Hematopoietic multipotent progenitor cell treated with erythropoietin and hydrocortisone succinate and interleukin-3 and kit ligand, for 17 days (in vitro differentiated cells): ENCODE data around the gene CHST12.
"Not testable (repeated sequence)": the region's sequence is repeated elsewhere in the genome, so short reads cannot be mapped to it uniquely, and the experiment has no call there.

ENCODE experiments used
- DNase-seq: peaks from one replicate; pipeline ENCODE4 v3.0.0-alpha.2; 2015; ENCODE audit warnings: low spot score

Gene CHST12

GRCh38 chr7:2460641-2461040, 57.2 kb downstream of the CHST12 start:
- no peak for DNase-seq

DNA sequence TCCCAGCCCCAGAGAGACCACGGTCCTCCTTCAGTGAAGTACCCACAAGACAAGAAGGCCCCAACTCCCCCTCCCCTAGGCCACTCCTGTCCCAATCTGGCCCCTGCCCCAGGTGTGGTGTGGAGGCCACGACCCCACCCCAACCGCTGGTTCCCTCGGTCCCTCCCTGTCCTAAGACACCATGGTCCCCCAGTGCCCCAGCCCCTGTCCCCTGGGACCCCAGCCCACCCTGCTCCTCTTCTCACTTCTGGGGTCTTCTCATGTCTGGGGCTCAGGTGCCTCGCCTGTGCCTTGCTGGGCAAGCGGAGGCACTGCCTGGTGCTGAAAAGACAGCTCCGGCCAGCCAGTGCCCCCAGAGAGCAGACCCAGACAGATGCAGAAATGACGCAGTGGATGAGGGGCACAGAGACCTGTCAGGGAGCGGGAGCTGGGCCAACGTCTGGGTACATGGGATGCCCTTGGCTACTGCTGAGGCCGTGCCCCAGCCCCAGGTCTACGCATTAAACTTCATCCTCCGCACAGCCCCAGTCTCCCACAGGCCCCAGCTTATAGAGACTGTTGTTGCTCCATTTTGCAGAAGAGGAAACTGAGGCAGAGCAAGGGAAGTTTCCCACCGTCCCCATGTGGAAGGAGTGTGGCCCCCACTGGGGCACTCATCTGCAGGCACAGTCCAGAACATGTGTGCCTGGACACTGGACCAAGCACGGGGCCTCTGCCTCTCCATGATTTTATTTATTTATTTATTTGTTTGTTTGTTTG, 58.0 kb downstream of the CHST12 start:
- DNase-seq: no peak

DNA sequence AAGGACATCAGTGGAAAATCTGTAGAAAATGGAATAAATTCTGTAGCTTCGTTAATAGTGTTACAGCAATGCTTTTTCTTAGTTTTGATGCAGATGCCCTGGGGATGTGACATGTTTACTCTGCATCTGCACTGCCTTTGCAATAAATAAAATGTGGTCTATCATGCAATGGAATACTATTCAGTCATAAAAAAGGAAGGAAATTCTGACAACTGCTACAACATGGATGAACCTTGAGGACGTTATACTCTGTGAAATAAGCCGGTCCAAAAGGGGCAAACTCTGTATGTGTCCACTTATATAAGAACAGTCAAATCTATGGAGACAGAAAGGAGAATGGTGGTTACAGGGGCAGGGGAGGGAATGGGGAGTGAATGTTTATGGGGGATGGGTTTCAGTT, 59.3 kb downstream of the CHST12 start:
- DNase-seq: no peak

DNA sequence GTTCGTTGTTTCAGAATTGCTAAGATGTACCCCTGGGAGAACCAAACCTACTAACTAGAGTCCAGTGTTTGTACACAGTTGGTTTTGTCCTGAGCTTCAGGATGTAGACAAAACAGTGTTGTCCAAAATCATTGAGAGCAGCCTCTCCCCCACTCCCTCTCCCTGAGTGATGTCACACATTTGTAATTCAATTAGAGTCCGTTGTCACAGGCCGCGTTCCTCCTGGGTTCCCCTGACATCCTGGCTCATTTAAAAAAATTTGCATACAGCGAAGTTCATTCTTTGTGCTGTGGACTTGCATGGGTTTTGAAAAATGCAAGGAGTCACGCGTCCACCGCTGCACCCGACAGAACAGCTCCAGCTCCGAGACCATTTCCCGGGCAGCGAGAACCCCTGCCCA, 62.5 kb downstream of the CHST12 start:
- DNase-seq: no peak

DNA sequence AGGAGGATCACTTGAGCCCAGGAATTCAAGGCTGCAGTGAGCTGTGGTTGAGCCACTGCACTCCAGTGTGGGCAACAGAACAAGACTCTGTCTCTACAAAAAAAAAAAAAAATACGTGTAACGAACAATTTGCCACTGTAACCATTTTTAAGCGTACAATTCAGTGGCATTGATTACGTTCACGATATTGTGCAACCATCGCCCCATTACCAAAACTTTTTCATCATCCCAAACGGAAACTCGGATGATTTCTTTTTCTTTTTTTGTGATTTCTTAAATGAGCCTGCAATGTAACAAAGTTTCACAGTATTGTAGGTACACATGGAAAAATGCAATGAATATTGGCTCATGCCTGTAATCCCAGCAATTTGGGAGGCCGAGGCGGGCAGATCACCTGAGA, 63.3 kb downstream of the CHST12 start:
- no peak for DNase-seq

DNA sequence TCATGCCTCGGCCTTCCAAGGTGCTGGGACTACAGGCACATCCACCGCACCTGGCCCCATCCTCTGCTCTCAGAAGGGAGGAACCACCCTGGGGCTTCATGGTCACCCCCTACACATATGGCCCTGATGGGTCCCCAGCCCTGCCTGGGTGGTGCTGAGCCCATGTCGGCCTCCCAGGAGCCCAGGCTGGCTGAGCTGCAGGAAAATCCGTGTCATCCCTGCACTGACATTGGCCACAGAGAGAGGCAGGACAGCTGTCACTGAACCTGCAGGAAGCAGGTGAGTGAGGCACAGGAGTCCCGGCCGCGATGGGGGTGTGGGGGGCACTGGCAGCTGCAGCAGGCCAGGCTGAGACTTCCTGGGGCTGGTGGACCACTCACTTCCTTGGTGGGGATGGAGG, 64.8 kb downstream of the CHST12 start:
- no peak for DNase-seq

DNA sequence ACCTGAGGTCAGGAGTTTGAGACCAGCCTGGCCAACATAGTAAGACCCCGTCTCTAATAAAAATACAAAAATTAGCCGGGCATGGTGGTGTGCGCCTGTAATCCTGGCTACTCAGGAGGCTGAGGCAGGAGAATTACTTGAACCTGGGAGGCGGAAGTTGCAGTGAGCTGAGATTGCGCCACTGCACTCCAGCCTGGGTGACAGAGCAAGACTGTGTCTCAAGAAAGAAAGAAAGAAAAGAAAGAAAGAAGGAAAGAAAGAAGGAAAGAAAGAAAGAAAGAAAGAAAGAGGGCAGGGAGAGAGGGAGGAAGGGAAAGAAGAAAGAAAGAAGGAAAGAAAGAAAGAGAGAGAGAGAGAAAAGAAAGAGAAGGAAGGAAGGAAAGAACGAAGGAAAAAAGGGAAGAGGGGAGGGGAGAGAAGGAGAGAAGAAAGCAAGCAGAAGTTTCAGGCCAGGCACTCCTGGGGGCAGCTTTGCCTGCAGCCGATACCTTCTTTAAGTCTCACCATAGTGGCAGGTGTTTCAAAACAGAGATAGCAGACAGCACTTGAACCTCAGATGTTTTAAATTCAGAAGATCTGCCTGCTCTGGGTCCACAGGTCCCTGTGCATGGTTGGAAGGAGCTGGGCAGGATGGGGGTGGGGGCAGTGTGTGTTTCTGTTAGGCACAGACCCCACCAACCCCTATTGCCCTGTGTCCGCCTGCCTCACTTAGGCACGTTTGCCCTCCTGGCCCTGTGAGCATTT, 66.2 kb downstream of the CHST12 start:
- not testable (repeated sequence) for DNase-seq

GRCh38 chr7:2470204-2471021, 67.0 kb downstream of the CHST12 start:
- DNase-seq: no peak

DNA sequence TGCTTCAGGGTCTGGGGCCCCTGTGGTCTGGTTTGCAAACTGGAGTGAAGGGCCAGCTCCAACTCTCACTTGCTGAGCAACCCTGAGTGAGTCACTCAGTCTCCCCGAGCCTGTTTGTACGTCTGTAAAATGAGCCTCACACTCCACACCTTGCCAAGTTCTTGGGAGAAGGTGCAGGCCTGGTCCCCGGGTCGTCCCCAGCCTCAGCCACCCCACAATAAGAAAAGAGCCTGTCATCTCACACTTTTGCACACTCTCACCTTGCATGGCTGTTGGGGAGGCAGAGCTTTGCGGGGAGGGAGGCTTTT, 67.6 kb downstream of the CHST12 start:
- no peak for DNase-seq

DNA sequence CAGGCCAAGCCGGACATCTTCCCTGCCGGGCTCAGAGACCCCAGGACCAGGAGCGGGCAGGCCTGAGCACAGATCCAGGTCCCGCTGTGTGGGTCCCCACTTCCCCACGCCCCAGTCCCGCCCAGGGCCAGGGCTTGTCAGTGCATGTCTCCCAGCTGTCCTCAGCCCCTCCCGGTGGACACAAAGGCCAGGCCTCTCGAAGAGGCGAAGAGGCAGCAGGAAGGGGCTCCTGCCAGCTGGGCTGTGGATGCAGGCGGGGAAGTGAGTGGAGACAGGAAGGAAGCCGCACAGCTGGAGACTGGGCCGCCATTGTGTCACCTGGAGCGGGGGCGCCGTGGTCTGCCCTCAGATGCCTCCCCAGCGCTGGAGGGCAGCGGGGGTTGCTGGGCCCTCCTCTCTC, 68.0 kb downstream of the CHST12 start:
- no peak for DNase-seq

GRCh38 chr7:2472739-2473138, 69.3 kb downstream of the CHST12 start:
- DNase-seq: no peak

- no peak for DNase-seq
Measured at GRCh38 chr7:2473496-2474180, 70.2 kb downstream of the CHST12 start.

- DNase-seq: no peak
Measured at GRCh38 chr7:2474224-2474623, 70.8 kb downstream of the CHST12 start.

- DNase-seq: no peak
Measured at GRCh38 chr7:2474813-2475677, 71.6 kb downstream of the CHST12 start.

GRCh38 chr7:2475678-2476015, 72.2 kb downstream of the CHST12 start:
- DNase-seq: no peak

DNA sequence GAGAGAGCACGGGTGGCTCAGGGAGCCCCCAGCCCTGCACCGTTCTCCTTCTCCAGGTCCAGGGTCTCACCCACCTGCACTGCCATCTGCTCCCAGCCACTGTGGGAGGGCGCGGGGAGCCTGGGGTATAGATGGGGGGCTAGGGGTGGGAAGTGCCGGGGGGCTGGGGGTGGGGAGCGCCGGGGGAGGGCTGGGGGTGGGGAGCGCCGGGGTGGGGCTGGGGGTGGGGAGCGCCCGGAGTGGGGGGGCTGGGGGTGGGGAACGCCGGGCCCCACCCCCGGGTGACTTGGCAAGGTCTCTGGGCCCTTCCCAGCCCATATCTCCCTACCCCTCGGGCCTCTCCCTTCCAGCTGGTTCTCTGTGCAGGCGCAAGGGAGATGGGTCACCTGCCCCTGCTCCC, 72.9 kb downstream of the CHST12 start, which contains the start of gene GRIFIN:
GRIFIN (minus strand) TSS at position 101 of the 400 bp plus-strand sequence; CDS start at position 86, 15 bp downstream.
- DNase-seq: no peak

DNA sequence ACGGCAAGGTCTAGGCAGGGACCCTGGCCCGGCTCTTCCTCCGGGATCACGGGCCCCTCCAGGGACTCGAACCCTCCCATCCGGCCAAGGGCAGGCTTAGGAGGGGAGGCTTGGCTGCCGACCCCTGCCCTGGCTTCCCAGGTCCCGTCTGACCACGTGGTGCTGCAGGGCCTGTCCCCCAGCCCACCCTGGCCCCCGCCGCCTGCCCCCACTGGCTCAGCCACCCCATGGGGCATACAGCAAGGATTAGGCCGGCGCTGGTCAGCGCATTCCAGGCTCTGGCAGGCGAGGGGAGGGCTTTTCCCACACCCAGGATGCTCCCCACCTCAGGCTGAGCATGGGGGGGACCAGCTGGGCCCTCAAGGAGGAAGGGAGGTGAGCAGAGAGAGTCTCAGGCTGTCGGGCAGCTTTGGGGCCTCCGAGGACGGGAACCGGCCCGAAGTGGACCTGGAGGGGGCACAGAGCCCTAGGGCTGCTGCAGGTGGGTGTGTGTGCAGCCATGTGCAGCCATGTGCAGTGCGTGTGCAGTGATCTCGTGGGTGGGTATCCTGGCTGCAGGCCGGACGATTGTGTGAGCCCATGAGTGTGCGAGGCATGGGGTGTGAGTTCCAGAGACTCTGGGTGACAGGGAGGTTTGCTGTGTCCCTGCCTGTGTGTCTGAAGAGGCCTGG, 73.5 kb downstream of the CHST12 start:
- no peak for DNase-seq

- no peak for DNase-seq
Measured at GRCh38 chr7:2477447-2478398, 74.3 kb downstream of the CHST12 start.

DNA sequence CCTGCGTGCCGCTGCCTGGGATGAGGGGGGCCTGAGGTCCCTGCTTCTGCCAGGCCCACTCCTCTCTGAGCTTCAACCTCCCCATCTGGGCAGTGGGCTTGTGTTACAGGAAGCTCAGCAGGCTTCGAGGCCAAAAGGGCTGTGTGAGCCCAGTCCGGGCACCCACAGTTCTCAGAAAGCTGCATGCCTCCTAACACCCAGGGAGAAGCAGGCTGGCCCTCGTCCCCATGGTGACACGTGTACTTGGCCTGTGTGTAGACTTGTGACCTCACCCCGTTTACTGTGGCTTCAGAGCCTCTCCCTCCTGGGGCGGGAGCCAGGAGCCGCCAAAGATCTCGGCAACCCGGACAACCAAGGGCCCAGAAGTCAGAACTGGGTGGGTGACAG, 75.0 kb downstream of the CHST12 start:
- no peak for DNase-seq

- no peak for DNase-seq
Measured at GRCh38 chr7:2478800-2479199, 75.4 kb downstream of the CHST12 start.
